Right renal cortex interstitium (tissue), 3 donors: Measurements from ENCODE around the gene PRDM8. TPM values are rescaled to one million over a fixed set of nuclear protein-coding genes. Genes with fewer than 3 reads are reported as not detected.
"Not testable (repeated sequence)": the region's sequence is repeated elsewhere in the genome, so short reads cannot be mapped to it uniquely, and the experiment has no call there.

Experiments used
- DNase-seq, 3 donors: peaks; one replicate each; pipeline ENCODE4 v3.0.0-alpha.2; 2013; ENCODE audit warnings: low read depth in 3 of 3, low spot score in 2 of 3
- polyA plus RNA-seq, 3 donors: library from polyadenylated mRNA; unstranded; fragments of 120-200 nt; gene quantifications; one replicate each; pipeline ENCODE4 v1.2.1, GENCODE V29; 2013; ENCODE audit not compliant: insufficient read length in 3 of 3

The PRDM8 gene
- polyA plus RNA-seq, 3 donors, result 1.3 to 1.8 (median 1.3) TPM

DNA sequence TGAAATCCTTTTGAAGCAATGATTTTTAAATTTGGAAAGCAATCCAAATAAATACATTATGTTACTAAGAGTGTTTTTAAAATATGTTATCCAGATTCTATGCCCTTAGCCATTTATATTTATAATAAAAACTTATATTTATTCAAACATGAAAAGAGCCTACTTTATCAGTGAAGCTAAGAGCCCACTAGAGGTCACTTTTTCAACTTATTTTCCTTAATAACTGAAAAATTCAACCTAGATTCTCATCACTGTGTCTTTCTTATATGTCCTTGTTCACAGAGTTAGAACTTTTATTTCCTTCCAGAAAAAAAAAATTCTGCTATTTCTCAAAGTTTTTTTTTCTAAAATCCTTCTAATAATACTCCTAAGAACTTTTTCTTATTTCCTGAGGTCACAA lies 23.9 kb downstream of the PRDM8 start:
- no peak for DNase-seq

DNA sequence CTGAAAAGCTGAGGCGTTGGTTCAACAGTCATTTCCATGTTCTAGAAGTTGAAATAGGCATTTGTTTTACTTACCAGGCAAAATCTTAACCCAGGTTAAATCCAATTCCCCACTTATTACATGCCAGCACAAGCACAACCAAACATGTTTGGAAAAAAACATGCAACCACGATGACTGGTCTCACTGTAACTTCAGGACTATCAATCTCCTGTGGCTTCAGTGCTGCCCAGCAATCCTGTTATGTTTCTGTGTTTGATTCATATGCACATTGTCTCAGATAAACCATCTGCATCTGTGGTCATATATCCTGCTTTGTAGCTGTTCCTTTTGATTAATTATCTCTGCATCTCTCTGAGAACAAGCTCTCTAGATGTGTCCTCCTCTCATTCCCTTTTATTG lies 28.3 kb downstream of the PRDM8 start:
- DNase-seq, result no peak

DNA sequence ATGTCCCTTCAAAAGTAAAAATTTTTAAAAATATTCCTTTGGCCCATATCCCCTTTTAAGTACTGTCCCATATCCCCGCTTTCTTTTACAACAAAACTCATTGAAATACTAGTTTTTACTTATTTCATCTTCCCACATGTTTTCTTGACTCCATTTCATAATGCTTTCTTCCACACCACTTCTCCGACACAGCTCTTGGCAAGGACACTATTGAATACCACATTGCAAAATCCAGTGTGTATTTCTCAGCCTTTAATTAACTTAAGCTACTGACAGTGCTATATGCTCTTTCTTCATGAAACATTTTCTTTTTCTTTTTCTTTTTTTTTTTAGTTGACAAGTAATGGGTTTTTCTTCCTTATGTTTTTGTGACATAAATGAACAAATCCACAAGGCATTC lies 28.8 kb downstream of the PRDM8 start:
- DNase-seq, result no peak

DNA sequence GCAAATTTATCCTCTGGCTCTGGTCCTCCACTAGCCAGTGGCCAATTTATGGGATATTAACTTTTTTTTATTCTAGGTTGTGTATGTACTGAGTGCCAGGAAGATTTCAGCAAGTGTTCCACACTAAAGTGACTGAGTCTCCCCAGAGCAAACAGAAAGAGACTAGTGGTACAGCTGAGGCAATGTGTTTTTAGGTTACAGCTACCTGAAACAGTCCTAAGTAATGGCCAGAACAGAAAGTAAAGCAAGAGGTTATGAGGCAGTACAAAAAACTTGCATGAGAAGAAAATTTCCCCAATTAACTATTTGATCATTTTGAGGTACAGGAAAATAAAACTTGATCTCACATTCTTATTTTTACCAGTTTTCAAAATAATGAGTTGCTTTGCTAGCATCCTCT lies 31.2 kb downstream of the PRDM8 start:
- no peak for DNase-seq

DNA sequence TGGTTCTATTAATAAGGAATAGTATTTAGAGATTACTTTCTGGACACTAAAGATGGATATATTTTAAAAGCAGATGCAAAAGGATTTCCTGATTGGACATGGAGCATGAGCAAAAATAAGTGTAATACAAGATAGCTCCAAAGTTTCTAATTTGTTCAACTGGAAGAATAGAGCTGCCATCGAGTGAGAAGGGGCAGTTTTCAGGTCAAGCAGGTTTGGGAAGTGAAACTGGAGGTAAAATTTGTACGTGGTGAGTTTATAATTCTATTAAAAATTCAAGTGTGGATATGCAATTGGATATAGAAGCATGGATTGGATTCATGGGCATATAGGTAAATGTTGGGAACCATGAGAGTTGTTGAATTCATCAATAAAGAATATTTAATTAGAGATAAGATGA lies 31.8 kb downstream of the PRDM8 start:
- no peak for DNase-seq

DNA sequence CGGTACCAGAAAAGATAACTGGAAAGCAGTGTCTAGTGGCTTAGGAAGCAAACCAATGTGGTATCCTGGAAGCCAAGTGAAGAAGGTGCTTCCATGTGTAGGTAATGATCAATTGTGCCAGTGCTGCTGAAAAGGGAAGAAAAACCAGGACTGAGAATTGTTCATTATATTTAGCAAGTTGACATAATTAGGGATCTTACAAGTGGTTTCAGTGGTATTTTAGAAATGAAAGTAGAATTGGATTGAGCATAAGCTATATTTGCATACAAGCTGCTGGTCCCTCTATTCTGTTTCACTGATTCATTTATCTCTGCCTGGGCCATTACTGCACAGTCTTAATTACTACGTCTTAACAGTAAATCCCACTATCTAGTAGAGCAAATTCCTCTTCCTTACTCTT lies 32.3 kb downstream of the PRDM8 start:
- DNase-seq, result no peak

DNA sequence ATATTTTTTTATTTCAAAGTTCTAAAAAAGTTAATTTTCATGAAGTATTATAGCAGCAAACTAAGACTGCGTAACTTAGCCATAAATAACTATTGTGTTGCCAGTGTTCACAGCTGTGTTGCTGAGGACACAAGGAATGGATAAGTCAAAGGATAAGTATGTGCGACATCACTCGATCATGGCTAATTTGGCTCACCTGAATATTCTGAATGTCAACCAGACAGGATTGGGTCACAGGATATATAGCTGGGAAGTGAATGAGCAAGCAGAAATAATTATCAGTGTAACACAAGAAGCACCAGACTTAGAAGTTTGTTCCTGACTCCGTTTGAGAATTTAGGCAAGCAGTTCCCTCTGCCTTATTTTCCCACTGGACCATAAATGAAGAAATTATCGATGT lies 33.9 kb downstream of the PRDM8 start:
- DNase-seq, result no peak

DNA sequence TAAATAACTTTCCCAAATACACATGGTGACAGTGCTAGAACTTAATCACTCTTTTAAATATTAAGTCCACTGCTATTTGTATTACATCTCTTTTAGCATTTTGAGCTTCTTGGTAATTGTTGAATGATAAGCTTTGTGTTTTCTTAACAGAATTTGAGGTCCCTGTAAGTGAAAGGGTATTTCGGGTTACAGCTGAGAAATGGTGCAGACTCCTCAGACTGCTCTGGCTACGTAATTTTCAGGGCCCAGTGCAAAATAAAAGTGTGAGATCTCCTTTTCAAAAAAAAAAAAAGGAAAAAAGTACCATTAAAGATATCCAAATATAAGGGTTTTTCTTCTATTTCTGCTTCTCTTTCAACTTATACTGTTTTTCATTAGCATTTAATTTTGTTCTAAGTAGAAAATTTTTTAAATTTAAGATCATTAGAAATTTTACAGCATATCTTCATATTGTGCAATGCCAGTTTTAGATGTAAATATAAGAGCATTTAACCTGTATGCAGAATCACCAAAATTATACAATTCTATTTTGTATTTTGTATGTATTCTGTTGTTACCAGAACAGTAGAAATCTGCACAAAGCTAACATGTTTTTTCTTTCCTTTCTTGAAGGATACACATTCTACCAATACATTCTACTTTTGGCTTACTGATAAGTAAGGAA lies 35.5 kb downstream of the PRDM8 start:
- no peak for DNase-seq

DNA sequence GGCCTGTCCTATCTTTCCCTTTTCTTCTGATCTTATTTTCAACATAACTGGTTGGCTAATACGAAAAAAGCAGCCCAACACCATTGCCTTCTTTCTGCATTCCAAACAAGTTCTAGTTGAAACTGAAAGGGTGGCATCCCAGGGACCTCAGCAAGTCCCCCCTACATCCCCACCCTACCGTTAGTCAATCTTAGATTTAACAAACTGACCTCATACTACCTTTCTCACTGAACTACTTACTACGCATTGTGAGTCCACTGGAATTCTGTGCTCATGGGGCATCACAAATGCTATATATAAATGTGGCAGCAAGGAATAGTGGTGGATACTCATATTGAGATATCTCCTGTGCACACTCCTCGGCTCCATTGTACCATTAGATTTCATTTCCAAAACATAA lies 36.1 kb downstream of the PRDM8 start:
- no peak for DNase-seq

DNA sequence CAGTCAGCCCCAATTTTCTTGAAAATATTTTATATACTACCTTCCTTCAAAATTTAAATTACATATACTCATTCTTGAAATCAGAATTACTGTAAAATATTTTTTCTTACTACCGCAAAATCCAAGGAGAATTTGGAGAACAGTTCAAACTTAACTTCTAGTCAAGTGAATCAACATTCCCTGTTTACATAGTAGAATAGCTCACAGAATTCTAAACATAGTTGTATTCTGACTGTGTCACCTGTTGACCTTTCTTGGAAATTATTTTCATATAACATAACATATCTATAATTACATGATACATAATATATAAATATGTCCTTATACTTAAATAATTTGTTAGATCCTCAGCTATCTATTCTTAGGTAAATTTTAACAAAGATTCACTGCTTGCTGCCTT lies 38.1 kb downstream of the PRDM8 start:
- no peak for DNase-seq

DNA sequence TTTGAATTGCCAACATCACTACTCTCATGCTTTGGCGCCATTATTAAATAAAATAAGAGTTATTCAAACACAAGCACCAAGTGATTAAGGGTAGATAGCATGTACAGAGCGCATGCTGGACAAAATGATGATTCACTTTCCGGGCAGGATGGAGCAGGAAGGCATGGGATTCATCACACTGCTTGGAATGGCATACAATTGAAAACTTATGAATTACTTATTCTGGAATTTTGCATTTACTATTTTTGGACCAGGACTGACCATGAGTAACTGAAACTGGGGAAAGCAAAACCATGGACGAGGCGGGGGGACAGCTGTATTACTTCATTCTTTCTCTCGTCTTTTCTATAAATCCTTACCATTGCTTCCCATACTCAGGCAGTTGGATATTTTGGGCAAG lies 40.7 kb downstream of the PRDM8 start:
- DNase-seq, result no peak

DNA sequence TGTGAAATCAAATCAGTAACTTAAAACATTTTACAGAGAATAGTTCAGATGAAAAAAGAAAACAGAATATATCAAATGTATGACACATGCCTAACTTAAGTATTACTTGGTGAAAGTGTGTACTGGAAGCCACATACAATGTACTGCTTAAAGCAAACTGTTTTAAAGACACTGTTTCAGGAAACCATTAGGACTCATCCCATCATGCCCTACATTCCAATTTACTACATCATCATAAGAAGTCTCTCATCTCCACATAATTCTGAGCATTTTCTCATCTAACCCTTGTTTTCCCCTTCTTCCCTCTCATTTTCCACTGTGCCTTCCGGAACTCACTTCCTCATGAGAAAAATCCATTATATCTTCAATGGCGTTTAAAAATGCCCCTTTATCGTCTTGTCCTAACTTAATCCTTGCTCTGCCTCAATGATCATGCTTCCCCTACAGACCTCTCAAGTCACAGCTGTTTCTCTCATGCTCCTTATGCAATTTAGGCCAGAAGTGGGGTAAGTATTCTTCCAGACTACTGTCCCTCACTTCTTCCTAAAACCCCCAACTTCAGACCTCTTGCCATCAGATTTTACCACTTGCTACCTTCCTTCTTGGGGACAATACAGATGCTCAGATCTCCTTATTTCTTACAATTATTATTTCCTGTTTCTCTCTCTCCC lies 42.3 kb downstream of the PRDM8 start:
- no peak for DNase-seq

DNA sequence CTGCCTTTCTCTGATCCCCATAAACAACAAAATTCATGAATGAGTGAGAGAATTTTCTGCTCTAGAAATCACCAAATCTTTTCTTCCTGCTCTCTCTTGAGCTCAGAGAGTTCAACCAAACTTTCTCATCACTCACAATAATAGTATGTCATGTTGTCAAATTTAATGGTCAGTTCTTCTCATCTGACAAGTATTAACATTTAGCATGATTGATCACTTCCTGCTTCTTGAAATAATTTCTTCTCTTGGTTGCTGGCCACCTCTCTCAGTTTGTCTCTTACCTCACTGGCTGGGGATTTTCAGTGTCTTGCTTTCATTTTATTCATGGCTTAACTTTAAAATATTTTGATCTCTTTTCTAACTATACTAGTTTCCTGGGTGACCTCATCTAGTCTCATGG lies 43.7 kb downstream of the PRDM8 start:
- DNase-seq, result no peak

DNA sequence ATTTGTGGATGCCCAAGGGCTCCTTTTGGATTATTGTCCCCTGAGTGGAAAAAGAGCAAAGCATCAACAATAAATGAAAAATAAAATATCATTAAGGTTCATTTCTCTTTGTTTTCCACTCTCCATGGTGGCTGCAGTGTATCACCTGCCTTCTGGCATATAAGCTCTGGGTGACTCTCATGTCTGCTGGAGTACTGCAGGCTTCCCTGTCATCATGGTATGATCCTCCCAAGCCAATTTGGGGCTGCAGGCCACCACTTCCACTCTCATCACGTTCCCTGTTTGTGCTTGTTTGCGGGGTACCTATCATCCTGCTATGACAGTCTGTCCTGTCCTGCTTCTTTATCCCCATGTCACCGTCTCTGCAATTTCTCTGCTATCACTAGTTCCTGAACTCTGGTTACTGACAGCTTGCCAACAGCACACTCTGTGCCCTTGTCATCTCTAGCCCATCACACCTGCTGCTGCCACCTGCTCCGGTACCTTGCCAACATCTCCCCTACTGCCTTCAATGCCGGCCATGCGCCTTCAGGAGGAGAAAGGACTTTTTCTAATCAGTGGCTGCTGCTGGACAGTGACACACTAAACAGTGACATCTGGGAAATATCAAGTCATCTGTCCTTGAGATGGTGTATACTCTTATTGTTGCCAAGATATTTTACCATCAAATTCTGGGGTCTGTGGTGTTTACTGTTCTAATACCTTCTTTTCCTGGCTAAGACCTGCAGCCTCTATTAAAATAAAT lies 46.1 kb downstream of the PRDM8 start:
- no peak for DNase-seq

DNA sequence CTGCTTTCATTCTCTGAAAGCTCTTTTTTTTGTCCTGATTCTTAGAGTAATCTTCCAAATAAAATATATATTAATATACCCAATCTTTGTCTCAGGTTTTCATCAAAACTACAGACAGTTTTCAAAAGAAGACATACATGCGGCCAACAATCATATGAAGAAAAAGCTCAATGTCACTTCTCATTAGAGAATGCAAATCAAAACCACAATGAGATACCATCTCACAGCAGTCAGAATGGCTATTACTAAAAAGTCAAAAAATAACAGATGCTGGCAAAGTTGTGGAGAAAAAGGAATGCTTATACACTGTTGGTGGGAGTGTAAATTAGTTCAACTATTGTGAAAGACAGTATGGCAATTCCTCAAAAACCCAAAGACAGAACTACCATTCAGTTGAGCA lies 50.2 kb downstream of the PRDM8 start:
- DNase-seq, result not testable (repeated sequence)

DNA sequence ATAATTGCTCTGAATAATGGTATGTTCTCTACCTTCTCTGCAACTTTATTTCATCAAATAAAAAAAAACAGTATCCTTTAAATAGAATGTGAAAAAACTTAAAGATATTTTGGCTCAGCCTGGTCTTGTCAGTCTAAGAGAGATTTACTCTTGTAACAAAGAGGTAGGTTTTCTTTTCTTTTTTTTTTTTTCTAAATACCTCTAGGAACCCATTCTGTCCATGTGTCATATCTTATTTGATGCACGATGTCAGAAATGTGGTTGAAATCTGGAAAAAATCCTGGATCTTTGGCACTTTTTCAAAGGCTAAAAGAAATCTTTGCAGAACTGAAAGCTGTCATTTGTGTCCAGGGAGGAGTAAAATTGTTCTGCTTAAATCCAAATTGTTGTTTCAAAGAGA lies 51.8 kb downstream of the PRDM8 start:
- no peak for DNase-seq

DNA sequence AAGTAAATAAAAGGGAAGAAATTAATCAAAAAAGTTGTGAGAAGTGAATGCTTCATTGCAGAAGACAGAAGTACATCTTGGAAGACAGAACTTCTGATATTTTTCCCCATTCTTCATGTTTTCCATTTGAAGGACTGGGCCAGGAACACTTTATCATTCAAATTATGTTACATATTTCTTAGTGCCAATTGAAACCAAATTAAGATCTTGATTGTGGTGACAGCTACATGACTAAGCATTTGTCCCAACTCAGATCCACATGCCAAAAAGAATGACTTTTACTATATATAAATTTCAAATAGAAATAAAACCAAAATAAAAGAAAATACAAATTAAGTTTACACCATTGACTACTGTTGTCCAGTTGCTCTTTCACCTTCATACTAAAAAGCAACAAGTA lies 55.1 kb downstream of the PRDM8 start:
- DNase-seq, result no peak

DNA sequence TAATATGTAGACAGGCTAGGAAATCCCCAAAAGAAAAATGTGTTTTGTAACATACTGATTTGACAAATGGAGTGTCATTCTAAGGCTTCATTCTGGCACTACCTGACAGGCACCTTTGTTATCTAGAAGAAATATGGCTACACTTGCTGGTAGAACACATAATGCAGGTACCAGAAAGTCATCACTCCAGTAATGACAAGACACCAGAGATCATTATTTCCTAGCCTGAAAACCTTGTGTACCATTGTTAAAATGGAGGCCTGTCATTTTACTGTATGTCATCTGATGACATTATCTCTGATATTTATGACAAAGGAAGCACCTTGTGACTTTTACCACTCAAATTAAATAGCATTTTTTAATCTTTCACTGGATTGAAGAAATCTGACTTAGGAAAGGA lies 55.6 kb downstream of the PRDM8 start:
- no peak for DNase-seq

DNA sequence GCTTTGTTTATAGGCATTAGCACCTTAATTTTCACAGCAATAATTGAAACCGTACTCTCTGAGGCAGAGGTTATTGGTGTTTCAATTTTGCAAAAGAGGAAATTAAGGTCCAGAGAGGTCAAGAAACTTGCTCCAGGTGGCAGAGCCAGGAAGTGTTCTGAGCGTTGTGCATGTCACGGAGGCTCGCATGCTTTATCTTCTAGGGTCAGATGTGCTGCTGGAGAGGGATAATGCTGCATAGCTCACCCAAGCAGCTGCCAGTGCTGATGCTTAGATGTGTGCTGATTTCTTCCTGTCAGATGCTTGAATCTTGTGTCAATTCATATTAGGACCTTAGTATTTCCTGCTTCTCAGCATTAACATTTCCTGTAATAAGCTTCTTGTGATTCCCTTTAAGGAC lies 56.2 kb downstream of the PRDM8 start:
- no peak for DNase-seq
